SK-N-SH treated with all-trans-retinoic acid at 6 μM for 48 hours (cell line): ENCODE data around the gene TOMM7.

Experiments used
- ESRRG ChIP-seq: fragments of 250-450 bp; sonication (Bioruptor Pico); IDR thresholded peaks from 2 replicates; pipeline ENCODE4 v1.6.1; 2021; ENCODE audit warnings: mild to moderate bottlenecking
- PATZ1 ChIP-seq: fragments of 250-450 bp; sonication (Bioruptor Pico); IDR thresholded peaks from 2 replicates; pipeline ENCODE4 v1.8.0; 2020; ENCODE audit warnings: mild to moderate bottlenecking, moderate library complexity, borderline replicate concordance
- TCF4 ChIP-seq: fragments of 250-450 bp; sonication (Bioruptor Pico); IDR thresholded peaks from 2 replicates; pipeline ENCODE4 v1.8.0; 2021; ENCODE audit warnings: mild to moderate bottlenecking, moderate library complexity, borderline replicate concordance
- TOX ChIP-seq: fragments of 250-450 bp; sonication (Bioruptor Pico); IDR thresholded peaks from 2 replicates; pipeline ENCODE4 v1.8.0; 2021; ENCODE audit warnings: mild to moderate bottlenecking, moderate library complexity, borderline replicate concordance
- ZC3H10 ChIP-seq: fragments of 250-450 bp; sonication (Bioruptor Pico); IDR thresholded peaks from 2 replicates; pipeline ENCODE4 v1.5.1; 2021; ENCODE audit warnings: mild to moderate bottlenecking, moderate library complexity

GRCh38 chr7:22776964-22777363 is 45.7 kb downstream of the TOMM7 start:
- TF ChIP-seq ESRRG (CRISPR knock-in tag) (no peak), ZC3H10 (no peak), TCF4 (CRISPR knock-in tag) (no peak), TOX (CRISPR knock-in tag) (no peak), PATZ1 (no peak)
